ENCODE results near the gene GP1BA. TPM values are rescaled to one million over a fixed set of nuclear protein-coding genes. Genes with fewer than 3 reads are reported as not detected.

Gene GP1BA
- total RNA-seq: under 1 TPM; 0.21 to 0.49 (median 0.25) TPM

DNA sequence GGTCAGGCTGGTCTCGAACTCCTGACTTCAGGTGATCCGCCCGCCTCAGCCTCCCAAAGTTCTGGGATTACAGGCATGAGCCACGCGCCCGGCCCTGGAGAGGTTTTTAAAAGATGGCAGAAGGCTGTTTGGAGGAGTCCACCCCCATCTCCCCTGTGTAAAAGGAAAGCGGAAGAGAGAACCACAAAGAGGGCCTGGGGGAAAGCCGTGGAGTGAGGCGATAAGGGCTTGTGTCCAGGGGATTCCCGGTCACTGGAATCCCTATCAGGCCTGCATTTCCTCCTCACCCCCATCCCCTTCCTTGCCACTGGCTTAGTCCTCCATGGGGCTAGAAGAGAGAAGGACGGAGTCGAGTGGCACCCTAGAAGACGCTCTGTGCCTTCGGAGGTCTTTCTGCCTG, at the start of gene GP1BA:
TSS of gene GP1BA (plus strand) at position 315 of the 400 bp plus-strand sequence. CDS start 328 bp downstream, outside the sequence.
- Mint-ChIP-seq H3K36me3 (ENCODE audit: insufficient read depth) (peaks cover 6% of the 10 kb centered on the region), H3K27me3 (ENCODE audit: low read depth) (no peaks in the 10 kb centered on the region), H3K4me3 (no peak within 1 kb of the TSS), H3K9me3 (no peaks in the 10 kb centered on the region), H3K4me1 (ENCODE audit: low read depth) (peaks cover 25% of the 10 kb centered on the region)
- ATAC-seq: no peak
- no peak for DNase-seq

DNA sequence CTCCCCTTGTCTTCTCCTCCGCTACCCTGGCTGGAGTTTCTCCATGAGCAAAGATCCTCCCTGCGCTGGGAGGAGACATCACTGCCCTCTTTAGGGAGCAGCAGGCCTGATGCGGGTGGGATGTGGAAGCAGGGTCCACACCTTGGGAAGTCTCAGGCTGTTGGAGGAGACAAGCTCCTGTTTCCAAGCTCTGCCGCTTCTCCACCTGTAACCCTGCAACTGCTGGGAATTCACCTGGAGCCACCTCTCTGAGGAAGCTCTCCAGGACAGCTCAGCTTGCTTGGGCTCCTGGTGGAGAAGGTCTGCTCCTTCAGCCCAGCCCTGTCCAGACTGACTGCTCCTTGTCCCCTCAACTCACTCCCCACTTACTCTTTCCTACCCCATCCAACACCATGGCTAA, 47.6 kb upstream of the GP1BA start:
- H3K27me3 Mint-ChIP-seq (ENCODE audit: low read depth): no peaks in the 10 kb centered on the region
- no peaks in the 10 kb centered on the region for H3K9me3 Mint-ChIP-seq
- no peak for DNase-seq
- no peak overlapping the region for H3K4me3 Mint-ChIP-seq
- no peak for ATAC-seq
- peaks cover 17% of the 10 kb centered on the region for H3K36me3 Mint-ChIP-seq (ENCODE audit: insufficient read depth)
- peaks cover 2% of the 10 kb centered on the region for H3K4me1 Mint-ChIP-seq (ENCODE audit: low read depth)

DNA sequence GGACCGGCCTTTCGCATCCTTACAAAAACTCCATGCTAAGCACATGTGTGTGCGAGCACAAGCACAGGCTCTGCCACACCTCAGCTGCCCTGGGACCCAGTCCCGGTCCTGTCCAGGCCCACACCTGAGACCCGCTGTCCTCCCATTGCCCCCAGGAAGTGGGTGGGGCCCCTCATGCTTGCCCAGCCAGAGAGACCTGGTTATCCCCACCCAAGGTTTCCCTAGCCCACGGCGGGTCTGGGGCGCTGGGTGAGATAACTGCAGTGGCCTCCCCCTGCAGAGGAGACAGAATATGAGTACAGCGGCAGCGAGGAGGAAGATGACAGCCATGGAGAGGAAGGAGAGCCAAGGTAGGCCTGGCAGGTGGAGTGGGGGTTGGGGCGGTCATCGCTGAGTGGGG, 45.2 kb upstream of the GP1BA start:
- H3K36me3 Mint-ChIP-seq (ENCODE audit: insufficient read depth): peaks cover 18% of the 10 kb centered on the region
- no peak for ATAC-seq
- no peak overlapping the region for H3K4me3 Mint-ChIP-seq
- no peaks in the 10 kb centered on the region for H3K9me3 Mint-ChIP-seq
- H3K4me1 Mint-ChIP-seq (ENCODE audit: low read depth): peaks cover 2% of the 10 kb centered on the region
- H3K27me3 Mint-ChIP-seq (ENCODE audit: low read depth): no peaks in the 10 kb centered on the region
- no peak for DNase-seq

DNA sequence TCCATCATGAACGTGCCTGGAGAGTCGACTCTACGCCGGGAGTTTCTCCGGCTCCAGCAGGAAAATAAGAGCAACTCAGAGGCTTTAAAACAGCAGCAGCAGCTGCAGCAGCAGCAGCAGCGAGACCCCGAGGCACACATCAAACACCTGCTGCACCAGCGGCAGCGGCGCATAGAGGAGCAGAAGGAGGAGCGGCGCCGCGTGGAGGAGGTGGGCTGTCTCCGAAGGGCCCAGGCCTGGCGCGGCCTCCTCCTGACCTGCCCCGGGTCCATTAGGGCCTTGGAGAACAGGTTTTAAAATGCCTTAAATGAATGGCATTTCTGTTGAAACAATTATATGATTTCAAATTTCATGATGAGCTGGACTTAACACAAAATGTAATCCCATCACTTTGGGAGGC, 44.5 kb upstream of the GP1BA start:
- Mint-ChIP-seq H3K4me1 (ENCODE audit: low read depth) (peaks cover 2% of the 10 kb centered on the region), H3K27me3 (ENCODE audit: low read depth) (no peaks in the 10 kb centered on the region), H3K36me3 (ENCODE audit: insufficient read depth) (peaks cover 20% of the 10 kb centered on the region), H3K9me3 (no peaks in the 10 kb centered on the region), H3K4me3 (no peak overlapping the region)
- DNase-seq (no peak), ATAC-seq (no peak)

DNA sequence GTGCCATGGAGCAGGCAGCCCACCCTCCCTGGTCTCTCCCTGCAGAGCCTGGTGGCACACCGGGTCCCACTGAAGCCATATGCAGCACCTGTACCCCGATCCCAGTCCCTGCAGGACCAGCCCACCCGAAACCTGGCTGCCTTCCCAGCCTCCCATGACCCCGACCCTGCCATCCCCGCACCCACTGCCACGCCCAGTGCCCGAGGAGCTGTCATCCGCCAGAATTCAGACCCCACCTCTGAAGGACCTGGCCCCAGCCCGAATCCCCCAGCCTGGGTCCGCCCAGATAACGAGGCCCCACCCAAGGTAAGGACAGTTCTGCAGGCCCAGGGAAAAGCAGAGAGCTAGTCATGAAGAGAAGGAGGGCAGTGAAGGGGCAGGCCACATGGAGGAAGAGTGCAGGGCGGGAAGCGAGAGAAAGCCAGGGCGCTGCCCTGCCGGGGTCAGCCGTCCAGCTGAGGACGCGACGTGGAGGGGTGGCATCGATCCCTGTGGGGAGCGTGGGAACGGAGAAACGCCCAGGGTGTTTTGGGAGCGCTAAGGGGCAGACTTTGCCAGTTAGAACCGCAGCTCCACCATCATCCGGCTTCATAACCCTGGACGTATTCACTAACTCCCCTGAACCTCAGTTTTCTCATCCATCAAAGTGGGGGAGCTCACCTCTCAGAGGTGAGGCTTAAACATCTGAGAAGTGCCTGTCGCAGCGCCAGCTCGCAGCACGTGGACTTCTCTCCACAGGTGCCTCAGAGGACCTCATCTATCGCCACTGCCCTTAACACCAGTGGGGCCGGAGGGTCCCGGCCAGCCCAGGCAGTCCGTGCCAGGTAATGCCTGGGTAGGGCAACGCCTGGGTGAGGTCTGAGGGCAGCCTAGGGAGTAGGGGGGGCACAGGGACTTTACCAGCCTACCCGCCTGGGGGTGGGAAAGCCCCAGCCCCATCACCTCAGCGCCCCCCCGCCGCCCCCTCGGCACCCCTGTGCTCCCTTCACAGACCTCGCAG, 40.4 kb upstream of the GP1BA start:
- Mint-ChIP-seq H3K27me3 (ENCODE audit: low read depth) (no peaks in the 10 kb centered on the region), H3K4me1 (ENCODE audit: low read depth) (peaks cover 2% of the 10 kb centered on the region), H3K9me3 (no peaks in the 10 kb centered on the region), H3K36me3 (ENCODE audit: insufficient read depth) (peaks cover 17% of the 10 kb centered on the region), H3K4me3 (no peak overlapping the region)
- DNase-seq (no peak), ATAC-seq (no peak)

DNA sequence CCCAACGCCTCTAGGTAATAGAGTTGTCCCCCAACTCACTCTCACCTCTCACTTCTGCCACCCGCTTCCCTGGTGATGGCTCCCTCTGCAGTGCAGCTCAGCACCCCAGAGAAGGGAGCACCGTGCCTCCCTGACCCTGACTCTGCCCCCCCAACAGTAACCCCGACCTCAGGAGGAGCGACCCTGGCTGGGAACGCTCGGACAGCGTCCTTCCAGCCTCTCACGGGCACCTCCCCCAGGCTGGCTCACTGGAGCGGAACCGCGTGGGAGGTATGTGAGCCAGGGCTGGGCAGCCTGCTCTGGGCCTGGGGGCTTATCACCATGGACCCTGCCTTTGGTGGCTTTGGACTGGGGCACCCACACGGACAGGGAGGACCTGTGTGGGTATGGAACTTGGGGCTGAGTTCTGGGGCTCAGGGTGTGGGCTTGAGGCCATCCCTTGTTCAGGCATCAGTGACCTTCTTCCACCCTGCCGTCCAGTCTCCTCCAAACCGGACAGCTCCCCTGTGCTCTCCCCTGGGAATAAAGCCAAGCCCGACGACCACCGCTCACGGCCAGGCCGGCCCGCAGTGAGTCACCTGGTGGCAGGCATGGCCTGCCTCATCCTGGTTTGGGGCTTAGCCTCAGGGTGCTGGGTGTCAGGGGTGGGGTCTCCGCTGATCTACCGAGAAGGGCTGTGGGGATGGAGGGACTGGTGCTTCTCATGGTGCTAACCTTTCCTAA, 39.4 kb upstream of the GP1BA start:
- Mint-ChIP-seq H3K4me3 (no peak overlapping the region), H3K9me3 (no peaks in the 10 kb centered on the region), H3K36me3 (ENCODE audit: insufficient read depth) (peaks cover 17% of the 10 kb centered on the region), H3K4me1 (ENCODE audit: low read depth) (peaks cover 2% of the 10 kb centered on the region), H3K27me3 (ENCODE audit: low read depth) (no peaks in the 10 kb centered on the region)
- DNase-seq (no peak), ATAC-seq (no peak)

DNA sequence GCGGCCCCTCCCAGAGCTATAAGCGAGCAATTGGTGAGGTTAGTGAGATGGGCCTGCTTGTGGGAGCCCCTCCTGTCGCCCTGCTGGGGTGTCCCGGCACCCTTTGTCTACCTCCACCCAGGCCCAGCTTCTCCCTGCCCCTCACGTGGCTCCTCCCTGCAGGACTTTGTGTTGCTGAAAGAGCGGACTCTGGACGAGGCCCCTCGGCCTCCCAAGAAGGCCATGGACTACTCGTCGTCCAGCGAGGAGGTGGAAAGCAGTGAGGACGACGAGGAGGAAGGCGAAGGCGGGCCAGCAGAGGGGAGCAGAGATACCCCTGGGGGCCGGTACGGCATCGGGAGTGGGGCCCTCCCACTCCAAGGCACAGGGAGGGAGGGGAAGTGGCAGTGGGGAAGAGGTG, 38.8 kb upstream of the GP1BA start:
- no peaks in the 10 kb centered on the region for H3K27me3 Mint-ChIP-seq (ENCODE audit: low read depth)
- no peaks in the 10 kb centered on the region for H3K9me3 Mint-ChIP-seq
- ATAC-seq (no peak), DNase-seq (no peak)
- H3K36me3 Mint-ChIP-seq (ENCODE audit: insufficient read depth): peaks cover 17% of the 10 kb centered on the region
- H3K4me1 Mint-ChIP-seq (ENCODE audit: low read depth): peaks cover 3% of the 10 kb centered on the region
- no peak overlapping the region for H3K4me3 Mint-ChIP-seq

DNA sequence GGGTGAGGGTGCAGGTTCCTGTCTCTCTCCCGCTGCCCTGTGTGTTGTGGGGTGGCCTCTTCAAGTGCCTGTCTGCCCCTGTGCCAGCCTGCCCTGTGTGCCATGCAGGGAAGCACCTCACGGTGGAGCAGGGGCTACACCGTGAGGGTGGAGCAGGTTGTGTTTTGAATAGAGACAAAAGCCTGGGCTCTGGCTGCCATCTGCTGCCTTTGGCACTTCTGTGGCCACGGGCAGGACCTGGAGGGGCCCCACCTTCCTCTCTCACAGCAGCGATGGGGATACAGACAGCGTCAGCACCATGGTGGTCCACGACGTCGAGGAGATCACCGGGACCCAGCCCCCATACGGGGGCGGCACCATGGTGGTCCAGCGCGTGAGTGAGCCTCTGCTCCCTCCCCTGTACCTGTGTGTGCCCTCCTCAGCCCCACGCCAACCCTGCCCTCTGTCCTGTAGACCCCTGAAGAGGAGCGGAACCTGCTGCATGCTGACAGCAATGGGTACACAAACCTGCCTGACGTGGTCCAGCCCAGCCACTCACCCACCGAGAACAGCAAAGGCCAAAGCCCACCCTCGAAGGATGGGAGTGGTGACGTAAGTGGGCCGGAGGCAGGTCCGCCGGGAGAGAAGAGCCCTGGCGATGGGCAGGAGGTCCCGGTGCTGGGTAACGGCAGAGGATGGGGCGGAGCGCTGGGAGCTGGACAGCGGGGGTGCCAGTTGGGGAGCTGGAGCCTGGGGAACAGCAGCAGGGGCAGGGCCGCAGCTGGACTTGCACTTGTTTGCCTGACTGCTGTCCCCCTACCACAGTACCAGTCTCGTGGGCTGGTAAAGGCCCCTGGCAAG, 38.1 kb upstream of the GP1BA start:
- no peaks in the 10 kb centered on the region for H3K9me3 Mint-ChIP-seq
- no peak for DNase-seq
- H3K27me3 Mint-ChIP-seq (ENCODE audit: low read depth): no peaks in the 10 kb centered on the region
- H3K36me3 Mint-ChIP-seq (ENCODE audit: insufficient read depth): peaks cover 16% of the 10 kb centered on the region
- H3K4me1 Mint-ChIP-seq (ENCODE audit: low read depth): peaks cover 7% of the 10 kb centered on the region
- no peak for ATAC-seq
- H3K4me3 Mint-ChIP-seq: no peak overlapping the region

DNA sequence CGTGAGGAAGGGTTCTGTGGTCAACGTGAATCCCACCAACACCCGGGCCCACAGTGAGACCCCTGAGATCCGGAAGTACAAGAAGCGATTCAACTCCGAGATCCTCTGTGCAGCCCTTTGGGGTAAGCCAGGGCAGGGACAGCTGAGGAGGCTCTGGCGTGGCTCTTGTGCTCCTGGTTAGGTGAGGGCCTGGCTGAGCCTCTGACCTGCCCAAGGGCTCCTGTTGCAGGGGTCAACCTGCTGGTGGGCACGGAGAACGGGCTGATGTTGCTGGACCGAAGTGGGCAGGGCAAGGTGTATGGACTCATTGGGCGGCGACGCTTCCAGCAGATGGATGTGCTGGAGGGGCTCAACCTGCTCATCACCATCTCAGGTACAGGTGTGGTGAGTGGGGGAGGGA, 37.0 kb upstream of the GP1BA start:
- Mint-ChIP-seq H3K4me1 (ENCODE audit: low read depth) (peaks cover 13% of the 10 kb centered on the region), H3K27me3 (ENCODE audit: low read depth) (no peaks in the 10 kb centered on the region), H3K36me3 (ENCODE audit: insufficient read depth) (peaks cover 14% of the 10 kb centered on the region), H3K9me3 (no peaks in the 10 kb centered on the region), H3K4me3 (no peak overlapping the region)
- no peak for DNase-seq
- ATAC-seq: no peak

DNA sequence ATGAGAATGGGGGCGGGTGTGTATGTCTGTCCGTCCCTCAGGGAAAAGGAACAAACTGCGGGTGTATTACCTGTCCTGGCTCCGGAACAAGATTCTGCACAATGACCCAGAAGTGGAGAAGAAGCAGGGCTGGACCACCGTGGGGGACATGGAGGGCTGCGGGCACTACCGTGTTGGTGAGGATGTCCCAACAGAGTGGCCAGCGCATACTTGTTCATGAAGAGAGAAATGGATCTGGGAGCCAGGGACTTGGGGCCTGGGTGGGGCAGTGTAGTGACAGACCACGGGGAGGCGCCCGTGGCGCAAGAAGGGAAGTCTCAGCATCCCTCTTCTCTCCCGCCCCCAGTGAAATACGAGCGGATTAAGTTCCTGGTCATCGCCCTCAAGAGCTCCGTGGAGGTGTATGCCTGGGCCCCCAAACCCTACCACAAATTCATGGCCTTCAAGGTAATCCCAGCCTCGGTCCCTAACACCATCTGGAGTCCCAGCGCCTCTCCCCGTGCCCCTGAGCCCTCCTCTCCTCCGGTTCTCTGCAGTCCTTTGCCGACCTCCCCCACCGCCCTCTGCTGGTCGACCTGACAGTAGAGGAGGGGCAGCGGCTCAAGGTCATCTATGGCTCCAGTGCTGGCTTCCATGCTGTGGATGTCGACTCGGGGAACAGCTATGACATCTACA, 36.3 kb upstream of the GP1BA start:
- DNase-seq (no peak), ATAC-seq (no peak)
- Mint-ChIP-seq H3K4me3 (no peak overlapping the region), H3K4me1 (ENCODE audit: low read depth) (peaks cover 15% of the 10 kb centered on the region), H3K36me3 (ENCODE audit: insufficient read depth) (peaks cover 12% of the 10 kb centered on the region), H3K9me3 (no peaks in the 10 kb centered on the region), H3K27me3 (ENCODE audit: low read depth) (no peaks in the 10 kb centered on the region)

DNA sequence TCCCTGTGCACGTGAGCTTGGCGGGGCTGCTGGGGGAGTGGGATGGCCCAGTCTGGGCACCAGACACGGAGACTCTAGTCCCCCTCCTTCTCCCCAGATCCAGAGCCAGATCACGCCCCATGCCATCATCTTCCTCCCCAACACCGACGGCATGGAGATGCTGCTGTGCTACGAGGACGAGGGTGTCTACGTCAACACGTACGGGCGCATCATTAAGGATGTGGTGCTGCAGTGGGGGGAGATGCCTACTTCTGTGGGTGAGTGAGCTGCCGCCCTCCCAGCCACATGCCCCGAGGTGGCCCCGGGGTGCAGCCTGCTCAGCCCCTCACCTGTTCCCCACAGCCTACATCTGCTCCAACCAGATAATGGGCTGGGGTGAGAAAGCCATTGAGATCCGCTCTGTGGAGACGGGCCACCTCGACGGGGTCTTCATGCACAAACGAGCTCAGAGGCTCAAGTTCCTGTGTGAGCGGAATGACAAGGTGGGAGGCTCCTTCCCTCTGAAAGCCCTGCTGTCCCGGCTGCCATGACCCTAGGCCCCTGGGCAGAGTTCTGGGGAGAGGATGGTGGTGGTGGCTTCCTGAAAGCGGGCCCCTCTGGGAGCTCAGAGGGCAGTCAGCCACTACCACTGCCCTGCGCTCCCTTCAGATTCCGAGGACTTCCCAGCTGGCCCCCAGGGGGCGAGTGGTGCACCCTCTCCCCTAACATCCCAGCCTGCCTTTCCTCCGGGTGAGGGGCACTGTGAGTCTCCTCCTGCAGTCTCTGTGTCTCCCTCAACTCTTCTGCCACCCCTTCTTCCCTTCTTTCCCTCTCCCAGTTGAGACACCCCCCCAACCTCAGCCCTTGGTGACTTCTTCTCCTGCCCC, 35.5 kb upstream of the GP1BA start:
- no peaks in the 10 kb centered on the region for H3K27me3 Mint-ChIP-seq (ENCODE audit: low read depth)
- H3K4me1 Mint-ChIP-seq (ENCODE audit: low read depth): peaks cover 18% of the 10 kb centered on the region
- H3K9me3 Mint-ChIP-seq: no peaks in the 10 kb centered on the region
- no peak for DNase-seq
- H3K36me3 Mint-ChIP-seq (ENCODE audit: insufficient read depth): peaks cover 12% of the 10 kb centered on the region
- no peak for ATAC-seq
- H3K4me3 Mint-ChIP-seq: no peak overlapping the region

DNA sequence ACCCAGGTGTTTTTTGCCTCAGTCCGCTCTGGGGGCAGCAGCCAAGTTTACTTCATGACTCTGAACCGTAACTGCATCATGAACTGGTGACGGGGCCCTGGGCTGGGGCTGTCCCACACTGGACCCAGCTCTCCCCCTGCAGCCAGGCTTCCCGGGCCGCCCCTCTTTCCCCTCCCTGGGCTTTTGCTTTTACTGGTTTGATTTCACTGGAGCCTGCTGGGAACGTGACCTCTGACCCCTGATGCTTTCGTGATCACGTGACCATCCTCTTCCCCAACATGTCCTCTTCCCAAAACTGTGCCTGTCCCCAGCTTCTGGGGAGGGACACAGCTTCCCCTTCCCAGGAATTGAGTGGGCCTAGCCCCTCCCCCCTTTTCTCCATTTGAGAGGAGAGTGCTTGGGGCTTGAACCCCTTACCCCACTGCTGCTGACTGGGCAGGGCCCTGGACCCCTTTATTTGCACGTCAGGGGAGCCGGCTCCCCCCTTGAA, 34.8 kb upstream of the GP1BA start:
- H3K4me1 Mint-ChIP-seq (ENCODE audit: low read depth): peaks cover 19% of the 10 kb centered on the region
- H3K9me3 Mint-ChIP-seq: no peaks in the 10 kb centered on the region
- no peaks in the 10 kb centered on the region for H3K27me3 Mint-ChIP-seq (ENCODE audit: low read depth)
- H3K4me3 Mint-ChIP-seq: no peak overlapping the region
- peaks cover 12% of the 10 kb centered on the region for H3K36me3 Mint-ChIP-seq (ENCODE audit: insufficient read depth)
- DNase-seq (no peak), ATAC-seq (no peak)

DNA sequence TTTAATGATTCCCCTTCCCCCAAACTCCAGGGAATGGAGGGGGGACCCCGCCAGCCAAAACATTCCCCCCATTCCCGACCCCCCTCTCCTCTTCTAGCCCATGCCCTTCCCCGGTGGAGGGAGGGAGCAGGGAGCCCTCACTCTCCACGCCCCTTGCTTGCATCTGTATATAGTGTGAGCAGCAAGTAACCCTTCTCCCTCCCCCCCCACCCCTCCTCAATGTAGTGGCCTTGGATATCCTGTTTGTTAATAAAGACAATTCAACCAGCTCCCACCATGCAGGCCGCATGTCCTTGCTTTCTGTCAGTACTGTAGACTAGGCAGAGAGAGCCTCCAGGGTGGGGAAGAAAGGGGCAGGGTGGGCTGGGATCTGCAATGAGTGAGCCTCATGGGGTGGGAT, 34.3 kb upstream of the GP1BA start:
- Mint-ChIP-seq H3K27me3 (ENCODE audit: low read depth) (no peaks in the 10 kb centered on the region), H3K4me1 (ENCODE audit: low read depth) (peaks cover 24% of the 10 kb centered on the region), H3K36me3 (ENCODE audit: insufficient read depth) (peaks cover 9% of the 10 kb centered on the region), H3K9me3 (no peaks in the 10 kb centered on the region), H3K4me3 (no peak overlapping the region)
- no peak for DNase-seq
- ATAC-seq: no peak
